Medulla oblongata (tissue), 1 donor: ENCODE results near the gene DCBLD2.

Experiments used
- DNase-seq: peaks from one replicate; pipeline ENCODE4 v3.0.0-alpha.2; 2015; ENCODE audit errors: extremely low spot score

DCBLD2 gene

GRCh38 chr3:98901392-98902350 lies at the start of gene DCBLD2:
DCBLD2 (minus strand) TSS chr3:98901695; CDS start chr3:98901326, 369 bp downstream.
- DNase-seq, result peak; percentile 99

GRCh38 chr3:98945666-98946065 lies 44.2 kb upstream of the DCBLD2 start:
- DNase-seq, result no peak

- no peak for DNase-seq
Measured at GRCh38 chr3:98945101-98945524, 43.6 kb upstream of the DCBLD2 start.

- DNase-seq, result no peak
Measured at GRCh38 chr3:98930413-98930812, 28.9 kb upstream of the DCBLD2 start.

GRCh38 chr3:98921957-98922356 lies 20.5 kb upstream of the DCBLD2 start:
- DNase-seq, result no peak

- DNase-seq, result no peak
Measured at GRCh38 chr3:98920166-98920565, 18.7 kb upstream of the DCBLD2 start.

GRCh38 chr3:98918586-98918985 lies 17.1 kb upstream of the DCBLD2 start:
- DNase-seq, result no peak

- no peak for DNase-seq
Measured at GRCh38 chr3:98917608-98918007, 16.1 kb upstream of the DCBLD2 start.

- DNase-seq, result no peak
Measured at GRCh38 chr3:98914210-98915080, 12.9 kb upstream of the DCBLD2 start.

- DNase-seq, result no peak
Measured at GRCh38 chr3:98912448-98912847, 11.0 kb upstream of the DCBLD2 start.

- DNase-seq, result no peak
Measured at GRCh38 chr3:98906230-98906629, 4.7 kb upstream of the DCBLD2 start.

- DNase-seq, result no peak
Measured at GRCh38 chr3:98903705-98904481, 2.4 kb upstream of the DCBLD2 start.

GRCh38 chr3:98903099-98903498 lies 1.6 kb upstream of the DCBLD2 start:
- DNase-seq, result no peak

- peak; percentile 51 for DNase-seq
Measured at GRCh38 chr3:98902351-98902740, 851 bp upstream of the DCBLD2 start.

- DNase-seq, result peak; percentile 43
Measured at GRCh38 chr3:98901119-98901391, 440 bp downstream of the DCBLD2 start.

- no peak for DNase-seq
Measured at GRCh38 chr3:98900265-98901118, 1.0 kb downstream of the DCBLD2 start.

GRCh38 chr3:98897701-98898100 lies 3.8 kb downstream of the DCBLD2 start:
- DNase-seq, result no peak

GRCh38 chr3:98894791-98895576 lies 6.5 kb downstream of the DCBLD2 start:
- no peak for DNase-seq

GRCh38 chr3:98893740-98894139 lies 7.8 kb downstream of the DCBLD2 start:
- DNase-seq, result peak; percentile 21

GRCh38 chr3:98892263-98892662 lies 9.2 kb downstream of the DCBLD2 start:
- no peak for DNase-seq
